HG03354 (cell line): ENCODE data around the gene PYDC1.
A peak's percentile ranks its signal among the peaks of the same experiment; 100 is the strongest.
"Not testable (repeated sequence)": the region's sequence is repeated elsewhere in the genome, so short reads cannot be mapped to it uniquely, and the experiment has no call there.

Experiments
- ATAC-seq: cut with Tn5 transposase; IDR thresholded peaks from one replicate; pipeline ENCODE4 v1.9.1; 2021; ENCODE audit warnings: mild to moderate bottlenecking; ENCODE audit not compliant: unreplicated experiment, poor library complexity, severe bottlenecking

Gene PYDC1

DNA sequence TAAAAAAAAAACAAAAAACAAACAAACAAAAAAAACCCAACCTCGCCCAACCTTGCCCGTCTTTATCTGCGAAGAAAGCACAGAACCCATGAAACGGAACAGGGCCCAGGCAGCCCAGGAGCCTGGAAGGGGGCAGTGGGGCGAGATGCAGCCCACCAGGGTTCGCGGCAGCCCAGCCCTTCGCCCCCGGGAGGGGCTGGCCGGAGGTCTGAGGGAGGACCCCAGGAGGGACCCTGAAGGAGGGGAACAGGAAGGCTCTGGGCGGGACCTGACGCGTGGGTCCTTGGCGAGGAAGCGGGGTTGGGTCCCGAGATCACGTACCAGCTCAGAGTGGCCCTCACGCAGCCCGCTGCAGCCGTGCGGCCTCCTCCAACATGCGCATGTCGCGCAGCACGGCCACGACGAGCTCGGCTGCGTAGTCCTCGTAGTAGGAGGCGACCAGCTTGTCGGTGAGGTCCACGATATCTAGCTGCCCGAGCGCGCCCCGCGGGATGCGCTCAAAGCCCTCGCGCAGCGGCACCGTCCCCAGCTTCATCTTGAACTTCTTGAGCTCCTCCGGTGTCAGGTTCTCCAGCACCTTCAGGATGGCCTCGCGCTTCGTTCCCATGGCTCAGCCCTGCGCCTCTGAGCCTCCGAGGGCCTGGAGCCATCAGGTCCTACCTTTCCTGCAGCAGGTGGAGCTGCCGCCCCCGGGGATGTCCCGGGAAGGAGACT, at the start of gene PYDC1:
Gene PYDC1 (minus strand): TSS at position 714 of the 714 bp plus-strand sequence. CDS start 107 bp downstream, at position 607.
- no peak for ATAC-seq

GRCh38 chr16:31265329-31266245, 48.7 kb upstream of the PYDC1 start:
- peak; percentile 88 for ATAC-seq

DNA sequence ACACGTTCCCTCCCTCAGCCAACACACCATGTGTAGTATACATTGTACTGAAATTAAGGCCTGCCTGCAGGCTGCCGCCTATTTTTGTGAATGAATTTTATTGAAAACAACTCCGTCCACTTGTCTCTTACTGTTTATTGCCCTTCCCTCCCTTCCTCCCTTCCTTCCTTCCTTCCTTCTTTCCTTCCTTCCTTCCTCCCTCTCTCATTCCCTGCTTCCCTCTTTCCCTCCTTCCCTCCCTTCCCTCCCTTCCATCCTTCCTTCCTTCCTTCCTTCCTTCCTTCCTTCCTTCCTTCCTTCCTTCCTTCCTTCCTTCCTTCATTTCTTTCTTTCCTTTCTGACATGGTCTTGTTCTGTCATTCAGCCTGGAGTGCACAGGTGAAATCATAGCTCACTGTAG, 45.1 kb upstream of the PYDC1 start:
- no peak for ATAC-seq

DNA sequence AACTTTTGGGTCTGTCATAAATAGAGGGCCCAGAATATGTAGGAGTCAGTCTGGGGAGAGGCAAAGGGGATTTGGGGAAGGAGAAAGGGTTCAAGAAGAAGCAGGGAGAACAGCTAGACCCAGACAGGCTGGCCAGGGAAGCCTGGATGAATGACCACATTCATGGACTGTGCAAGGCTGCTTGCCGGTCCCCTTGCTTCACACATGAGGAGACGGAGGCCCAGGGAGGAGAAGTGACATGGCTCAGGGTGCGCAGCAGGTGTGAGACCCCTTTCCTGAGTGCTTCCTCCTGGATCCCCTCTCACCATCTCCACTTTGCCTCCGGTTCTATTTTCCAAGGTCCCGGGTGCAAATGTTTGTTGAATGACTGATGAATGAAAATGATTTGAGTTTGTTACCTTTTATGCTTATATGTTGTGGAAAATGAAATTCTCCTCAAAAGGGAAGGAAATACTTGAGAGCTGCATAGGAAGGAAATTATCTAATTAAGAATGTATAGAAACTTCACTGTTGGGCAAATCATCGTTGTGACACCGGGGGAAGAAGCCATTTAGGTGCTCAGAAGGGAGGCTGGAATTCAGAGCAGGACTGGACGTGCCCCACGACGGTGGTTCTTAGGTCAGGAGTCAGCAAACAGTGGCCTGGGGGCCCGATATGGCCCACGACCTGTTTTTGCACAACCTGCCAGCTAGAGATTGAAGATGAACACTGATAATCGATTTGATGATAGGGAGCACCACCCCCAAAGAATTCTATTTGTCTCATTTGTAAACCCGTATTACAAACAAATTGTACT, 43.4 kb upstream of the PYDC1 start:
- ATAC-seq: no peak

- ATAC-seq: no peak
Measured at GRCh38 chr16:31258366-31258765, 41.4 kb upstream of the PYDC1 start.

DNA sequence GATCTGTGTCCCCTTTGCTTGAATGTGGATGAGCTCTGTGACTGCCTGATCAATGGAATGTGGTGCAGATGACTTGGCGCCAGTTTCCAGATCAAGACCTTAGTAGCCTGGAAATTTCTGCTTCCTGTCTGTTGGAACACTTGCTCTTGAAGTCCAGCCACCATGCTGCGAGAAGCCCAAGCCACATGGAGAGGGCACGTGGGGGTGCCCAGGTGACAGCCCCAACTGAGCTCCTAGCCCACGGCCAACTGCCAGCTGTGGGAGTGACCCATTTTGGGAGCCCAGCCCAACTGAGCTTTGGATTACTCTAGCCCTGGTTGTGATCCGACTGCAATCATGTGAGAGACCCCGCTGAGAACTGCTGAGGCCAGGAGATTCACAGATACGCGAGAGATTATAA, 39.5 kb upstream of the PYDC1 start:
- no peak for ATAC-seq

DNA sequence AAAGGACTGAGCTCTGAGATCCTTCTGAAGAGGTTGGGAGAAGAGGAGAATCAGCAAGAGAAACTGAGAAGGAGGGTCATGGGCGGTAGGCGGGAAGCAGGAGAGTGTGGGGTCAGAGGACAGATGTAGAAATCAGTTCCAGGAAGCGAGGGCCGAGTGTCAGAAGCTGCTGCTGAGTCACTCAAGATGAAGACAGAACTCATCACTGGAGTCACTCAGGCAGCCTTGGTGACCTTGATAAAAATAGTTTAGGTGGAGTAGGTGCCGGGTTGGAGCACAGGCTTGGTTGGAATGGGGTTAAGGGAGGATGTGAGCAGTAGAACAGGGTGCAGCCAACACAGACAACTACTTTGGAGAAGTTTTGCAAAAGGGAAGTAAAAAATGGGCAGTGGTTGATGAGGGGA, 36.7 kb upstream of the PYDC1 start:
- ATAC-seq: no peak

DNA sequence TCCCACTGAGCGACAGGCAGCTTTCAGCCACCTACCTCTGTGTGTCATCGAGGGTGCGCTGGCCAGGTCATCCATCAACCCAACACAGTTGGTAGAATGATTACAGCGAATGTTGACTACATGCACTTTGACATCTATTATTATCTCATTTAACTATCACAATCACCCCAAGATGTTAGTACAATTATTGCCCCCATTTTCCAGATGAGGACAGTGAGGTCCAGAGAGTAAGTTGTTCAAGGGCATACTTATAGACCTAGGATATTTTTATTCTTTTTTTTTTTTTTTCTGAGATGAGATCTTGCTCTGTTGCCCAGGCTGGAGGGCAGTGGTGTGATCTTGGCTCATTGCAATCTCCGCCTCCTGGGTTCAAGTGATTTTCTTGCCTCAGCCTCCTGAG, 34.5 kb upstream of the PYDC1 start:
- ATAC-seq: no peak

DNA sequence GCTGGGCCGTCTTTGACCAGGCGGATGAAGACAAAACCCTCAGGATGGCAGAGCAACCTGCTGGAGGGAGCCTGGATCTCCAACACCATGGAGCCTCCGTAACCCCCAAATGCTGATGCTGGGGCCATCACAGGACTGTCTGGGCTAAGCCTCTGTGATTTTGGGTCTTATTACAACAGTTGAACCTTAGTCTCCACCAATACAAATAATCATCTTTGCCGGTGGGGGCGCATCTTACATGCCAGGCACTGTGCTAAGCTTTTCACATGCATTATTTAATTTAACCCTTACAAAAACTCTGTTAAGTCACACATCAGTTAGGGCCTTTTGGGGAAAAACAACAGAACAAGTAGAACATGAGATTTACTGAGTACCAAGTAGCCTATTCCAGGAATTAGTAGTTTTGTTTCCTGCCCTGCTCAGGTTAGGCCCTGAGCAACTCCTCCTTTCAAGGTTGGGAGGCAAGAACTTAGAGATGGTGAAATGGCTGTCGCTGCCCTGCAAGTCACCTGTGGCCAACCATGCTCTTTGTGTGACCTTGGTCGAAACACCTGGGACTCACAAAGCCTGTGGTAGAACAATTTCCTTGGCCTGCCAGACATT, 33.9 kb upstream of the PYDC1 start:
- no peak for ATAC-seq

GRCh38 chr16:31248344-31248743, 31.4 kb upstream of the PYDC1 start:
- no peak for ATAC-seq

- no peak for ATAC-seq
Measured at GRCh38 chr16:31246296-31246695, 29.4 kb upstream of the PYDC1 start.

GRCh38 chr16:31245598-31245997, 28.7 kb upstream of the PYDC1 start:
- not testable (repeated sequence) for ATAC-seq

DNA sequence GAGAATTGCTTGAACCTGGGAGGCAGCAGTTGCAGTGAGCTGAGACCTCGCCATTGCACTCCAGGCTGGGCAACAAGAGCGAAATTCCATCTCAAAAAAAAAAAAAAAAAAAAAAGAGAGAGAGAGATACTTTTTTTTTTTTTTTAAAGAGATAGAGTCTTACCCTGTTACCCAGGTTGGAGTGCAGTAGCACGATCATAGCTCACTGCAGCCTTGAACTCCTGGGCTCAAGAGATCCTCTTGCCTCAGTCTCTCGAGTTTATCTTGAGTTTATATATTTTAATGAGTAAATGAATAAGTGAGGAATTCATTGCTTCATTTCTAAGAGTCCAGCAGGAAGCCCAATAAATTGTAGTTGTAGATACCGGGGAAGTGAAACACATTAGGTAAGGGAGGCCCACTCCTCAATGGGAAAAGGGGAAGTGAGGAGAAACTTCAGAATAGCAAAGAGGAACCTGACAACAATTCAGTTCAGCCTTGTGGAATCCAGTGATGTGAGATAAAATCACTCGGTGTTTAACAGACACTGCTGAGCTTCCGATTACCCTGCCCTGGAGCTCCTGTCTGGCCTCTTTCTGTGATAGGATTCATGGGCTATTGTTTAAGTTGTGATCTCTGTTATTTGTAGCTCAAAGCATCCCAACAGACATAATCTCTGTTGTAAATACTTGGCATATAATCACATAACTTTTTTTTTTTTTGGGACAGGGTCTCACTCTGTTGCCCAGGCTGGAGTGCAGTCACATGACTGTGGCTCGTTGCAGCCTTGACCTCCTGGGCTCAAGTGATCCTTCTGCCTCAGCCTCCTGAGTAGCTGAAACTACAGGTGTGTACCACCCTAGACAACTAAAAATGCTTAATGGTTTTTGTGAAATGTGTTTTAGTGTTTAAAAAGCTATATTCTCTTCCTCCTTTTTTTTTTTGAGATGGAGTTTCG, 27.1 kb upstream of the PYDC1 start:
- no peak for ATAC-seq

GRCh38 chr16:31242206-31242605, 25.3 kb upstream of the PYDC1 start:
- no peak for ATAC-seq

- no peak for ATAC-seq
Measured at GRCh38 chr16:31238041-31238440, 21.1 kb upstream of the PYDC1 start.

- ATAC-seq: no peak
Measured at GRCh38 chr16:31229501-31229900, 12.6 kb upstream of the PYDC1 start.

DNA sequence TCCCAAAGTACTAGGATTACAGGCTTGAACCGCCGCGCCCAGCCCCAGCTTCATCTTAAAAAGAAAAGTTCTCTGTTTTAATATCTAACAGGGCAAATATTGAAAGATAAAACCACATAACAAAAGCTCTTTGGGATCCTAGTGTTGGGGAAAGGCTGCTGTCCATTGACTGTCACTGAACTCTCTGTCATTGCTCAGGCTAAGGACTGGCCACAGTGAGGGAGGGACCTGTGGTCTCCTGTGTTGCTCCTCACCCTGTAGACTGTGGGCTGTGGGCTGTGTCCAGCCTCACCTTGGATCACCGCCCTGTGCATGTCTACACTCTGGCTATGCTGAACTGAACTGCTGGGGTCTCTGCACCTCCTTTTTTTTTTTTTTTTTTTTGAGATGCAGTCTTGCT, 11.3 kb upstream of the PYDC1 start:
- ATAC-seq: no peak

- ATAC-seq: no peak
Measured at GRCh38 chr16:31225193-31225592, 8.3 kb upstream of the PYDC1 start.
